ENCODE data around the gene MED25. TPM values are rescaled to one million over a fixed set of nuclear protein-coding genes. Genes with fewer than 3 reads are reported as not detected.

The MED25 gene
- total and polyA plus RNA-seq, 9 of the 15 experiments (the other 6 are each of a cell fraction or from before 2014, with no cell fraction given): 4.1 to 93.9 (median 19.3) TPM

- TF ChIP-seq SOX6 (IDR thresholded peaks at IDR 0.05): no peak
- no peak for TF ChIP-seq RBM39 (optimal IDR thresholded peaks at IDR 0.05; ENCODE audit: low read depth, low read length)
- TF ChIP-seq HINFP (tag; conservative IDR thresholded peaks at IDR 0.05; ENCODE audit: low read depth): no peak
- no peak for TF ChIP-seq ZNF184 (CRISPR knock-in tag; IDR thresholded peaks at IDR 0.05)
- no peak for TF ChIP-seq CCAR2 (IDR thresholded peaks at IDR 0.05; ENCODE audit: low read depth, low read length)
- TF ChIP-seq ZNF785 (CRISPR knock-in tag; IDR thresholded peaks at IDR 0.05): no peak
- no peak for TF ChIP-seq KLF6 (CRISPR knock-in tag; IDR thresholded peaks at IDR 0.05; ENCODE audit: borderline replicate concordance)
- TF ChIP-seq ESRRA (IDR thresholded peaks at IDR 0.05; ENCODE audit: borderline replicate concordance, low read depth): peak; percentile 40; the same call in 1 of the 2 replicates
- TF ChIP-seq CGGBP1 (CRISPR knock-in tag; IDR thresholded peaks at IDR 0.05): 0 out of 2 replicates have a peak, but pooled peaks have one; percentile 32
- TF ChIP-seq NFYB (IDR thresholded peaks at IDR 0.05; ENCODE audit: extremely low read depth, insufficient read length): no peak
- peak; percentile 69 for TF ChIP-seq E2F8 (IDR thresholded peaks at IDR 0.05; ENCODE audit: low read depth, partially characterized antibody)
- no peak for TF ChIP-seq THRB (CRISPR knock-in tag; conservative IDR thresholded peaks at IDR 0.05)
- no peak for TF ChIP-seq U2AF2 (optimal IDR thresholded peaks at IDR 0.05; ENCODE audit: low read depth, low read length)
- TF ChIP-seq ADNP (tag; IDR thresholded peaks at IDR 0.05): no peak
- no peak for TF ChIP-seq KAT7 (CRISPR knock-in tag; IDR thresholded peaks at IDR 0.05; ENCODE audit: borderline replicate concordance)
- TF ChIP-seq NFIC (IDR thresholded peaks at IDR 0.05): no peak
- no peak for TF ChIP-seq SREBF2 (CRISPR knock-in tag; IDR thresholded peaks at IDR 0.05)
- TF ChIP-seq ATF1 (CRISPR knock-in tag; IDR thresholded peaks at IDR 0.05): no peak
- TF ChIP-seq ATF1 (tag; IDR thresholded peaks at IDR 0.05): peak; percentile 78
- TF ChIP-seq CBX3 (IDR thresholded peaks at IDR 0.05; ENCODE audit: borderline replicate concordance in 1 of 2, low read length in 2 of 2): no peak
- TF ChIP-seq ZBTB1 (CRISPR knock-in tag; IDR thresholded peaks at IDR 0.05; ENCODE audit: borderline replicate concordance, low read depth): peak; percentile 97
- peak; percentile 87 for TF ChIP-seq HCFC1 (IDR thresholded peaks at IDR 0.05; ENCODE audit: low read depth, low read length)
- no peak for TF ChIP-seq SREBF1 (IDR thresholded peaks at IDR 0.05; ENCODE audit: borderline replicate concordance, low read depth, low read length)
- no peak for TF ChIP-seq CCNT2 (IDR thresholded peaks at IDR 0.05; ENCODE audit: borderline replicate concordance, extremely low read depth, insufficient read length, low read depth, low read length)
Observed at GRCh38 chr19:49817964-49818648, at the start of gene MED25 (continued).

Data from K562 (cell line).